Stromal cell of bone marrow (primary cell): Measurements from ENCODE around the gene EVI5L.
"Not testable (repeated sequence)": the region's sequence is repeated elsewhere in the genome, so short reads cannot be mapped to it uniquely, and the experiment has no call there.

Experiments
- DNase-seq: peaks from one replicate; pipeline ENCODE4 v3.0.0-alpha.2; 2012; ENCODE audit warnings: low read depth

Gene EVI5L

DNA sequence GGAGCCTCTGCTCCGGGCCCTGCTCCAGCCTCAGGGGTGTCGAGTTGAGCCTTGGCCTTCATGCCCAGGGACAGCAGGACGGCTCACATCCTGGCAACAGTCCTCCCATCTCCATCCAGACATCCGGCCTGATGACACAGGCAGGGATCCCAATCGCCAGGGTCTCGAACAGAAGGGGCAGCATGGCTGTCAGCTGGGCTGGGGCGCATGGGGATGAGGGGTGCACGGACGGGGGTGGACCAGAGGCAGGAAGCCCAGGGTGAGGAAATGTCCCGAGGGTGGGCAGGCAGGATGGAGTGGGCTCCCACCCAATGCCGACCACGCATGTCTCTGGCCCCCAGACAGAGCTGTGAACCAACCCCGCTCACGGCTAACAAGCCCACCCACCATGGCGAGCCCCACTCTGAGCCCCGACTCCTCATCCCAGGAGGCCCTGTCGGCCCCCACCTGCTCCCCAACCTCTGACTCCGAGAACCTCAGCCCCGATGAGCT, 16.2 kb downstream of the EVI5L start:
- no peak for DNase-seq

GRCh38 chr19:7847664-7848063, 17.6 kb downstream of the EVI5L start:
- DNase-seq = no peak

GRCh38 chr19:7848779-7849457, 18.9 kb downstream of the EVI5L start:
- DNase-seq = no peak

DNA sequence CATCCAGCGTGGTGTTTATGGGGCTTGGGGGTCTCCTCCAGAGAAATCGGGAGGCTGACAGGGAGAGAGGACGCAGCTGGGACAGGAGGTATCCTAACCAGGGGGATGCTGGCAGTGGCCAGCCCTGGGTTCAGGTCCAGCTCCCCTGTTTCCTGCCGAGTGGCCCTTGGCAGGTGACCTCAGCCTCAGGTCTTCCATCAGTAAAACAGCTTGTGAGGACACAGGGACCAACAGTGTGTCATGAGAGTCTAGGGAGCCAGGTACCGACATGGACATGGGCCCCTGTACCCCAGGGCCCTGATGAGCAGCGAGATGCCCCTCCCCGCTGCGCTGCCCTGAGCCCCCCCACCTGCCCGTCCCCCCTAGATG, 19.6 kb downstream of the EVI5L start:
- DNase-seq = no peak

DNA sequence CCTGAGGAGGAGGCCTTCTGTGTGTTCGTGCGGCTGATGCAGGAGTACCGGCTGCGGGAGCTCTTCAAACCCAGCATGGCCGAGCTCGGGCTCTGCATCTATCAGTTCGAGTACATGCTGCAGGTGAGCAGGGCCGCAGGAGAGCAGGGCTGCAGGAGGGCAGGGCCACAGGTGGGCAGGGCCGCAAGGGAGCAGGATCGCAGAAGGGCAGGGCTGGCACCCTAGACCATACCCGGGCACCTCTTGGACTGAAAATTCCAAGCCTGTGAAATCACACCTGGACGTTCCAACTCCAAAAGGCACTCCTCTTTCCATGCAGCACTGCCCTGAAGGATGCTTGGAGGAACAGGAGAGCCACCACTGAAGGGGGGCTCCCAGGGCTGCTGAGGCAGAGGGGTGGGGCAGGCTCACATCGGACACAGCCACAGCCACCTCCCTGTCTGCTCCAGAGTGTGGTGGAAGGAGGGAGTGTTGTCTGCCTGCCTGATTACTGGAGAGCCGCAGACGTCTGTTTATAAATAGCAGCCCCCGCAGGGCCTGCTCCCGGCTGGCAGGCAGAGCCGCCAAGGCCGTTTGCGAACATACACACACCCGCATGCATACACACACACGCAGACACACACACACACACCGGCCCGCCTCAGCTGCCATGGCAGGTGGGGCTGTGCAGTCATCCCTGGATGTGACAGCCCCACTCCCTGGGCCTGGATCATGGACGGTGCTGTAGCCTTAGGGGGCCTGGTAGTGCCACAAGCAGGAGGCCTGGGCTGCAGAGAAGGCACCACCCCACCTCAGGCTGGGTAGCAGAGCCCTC, 20.2 kb downstream of the EVI5L start:
- no peak for DNase-seq

- DNase-seq = no peak
Measured at GRCh38 chr19:7850945-7851622, 21.1 kb downstream of the EVI5L start.

DNA sequence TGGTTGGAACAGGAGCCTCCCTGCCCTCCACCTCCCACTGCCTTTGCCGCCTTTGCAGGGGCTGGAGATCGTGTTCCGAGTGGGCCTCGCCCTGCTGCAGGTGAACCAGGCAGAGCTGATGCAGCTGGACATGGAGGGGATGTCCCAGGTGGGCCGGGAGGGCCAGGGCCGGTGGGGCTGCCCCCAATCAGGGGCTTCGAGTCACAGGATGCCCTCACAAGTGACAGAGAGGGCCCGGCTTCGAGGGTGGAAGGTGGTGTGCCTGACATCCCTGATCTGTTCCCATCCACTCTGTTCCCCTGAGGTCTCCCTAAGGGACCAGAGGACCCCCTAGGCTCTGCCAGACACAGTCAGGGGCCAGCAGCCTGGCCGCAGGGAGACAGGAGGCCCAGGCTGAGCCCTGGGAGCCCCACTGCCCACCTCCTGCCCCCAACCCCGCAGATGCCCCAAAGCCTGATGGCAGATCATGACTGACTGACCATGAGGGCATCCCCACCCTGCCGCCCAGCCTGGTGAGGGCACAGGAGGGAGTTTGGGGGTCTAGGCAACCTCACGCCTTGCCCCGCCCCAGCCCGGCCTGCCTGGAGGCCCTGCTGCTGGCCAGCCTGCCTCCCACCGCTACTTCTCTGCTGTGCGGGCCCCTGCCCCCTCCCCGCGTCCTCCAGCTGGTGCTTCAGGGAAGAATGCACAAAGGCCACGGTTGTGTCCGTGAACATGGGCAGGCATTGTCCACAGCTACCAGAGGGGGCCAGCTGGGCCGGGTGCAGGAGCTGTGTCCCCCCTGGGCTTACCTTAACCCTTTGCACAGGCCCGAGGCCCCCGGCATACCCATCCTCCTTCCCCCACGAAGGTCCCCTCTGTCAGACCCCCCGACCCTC, 21.8 kb downstream of the EVI5L start:
- no peak for DNase-seq

DNA sequence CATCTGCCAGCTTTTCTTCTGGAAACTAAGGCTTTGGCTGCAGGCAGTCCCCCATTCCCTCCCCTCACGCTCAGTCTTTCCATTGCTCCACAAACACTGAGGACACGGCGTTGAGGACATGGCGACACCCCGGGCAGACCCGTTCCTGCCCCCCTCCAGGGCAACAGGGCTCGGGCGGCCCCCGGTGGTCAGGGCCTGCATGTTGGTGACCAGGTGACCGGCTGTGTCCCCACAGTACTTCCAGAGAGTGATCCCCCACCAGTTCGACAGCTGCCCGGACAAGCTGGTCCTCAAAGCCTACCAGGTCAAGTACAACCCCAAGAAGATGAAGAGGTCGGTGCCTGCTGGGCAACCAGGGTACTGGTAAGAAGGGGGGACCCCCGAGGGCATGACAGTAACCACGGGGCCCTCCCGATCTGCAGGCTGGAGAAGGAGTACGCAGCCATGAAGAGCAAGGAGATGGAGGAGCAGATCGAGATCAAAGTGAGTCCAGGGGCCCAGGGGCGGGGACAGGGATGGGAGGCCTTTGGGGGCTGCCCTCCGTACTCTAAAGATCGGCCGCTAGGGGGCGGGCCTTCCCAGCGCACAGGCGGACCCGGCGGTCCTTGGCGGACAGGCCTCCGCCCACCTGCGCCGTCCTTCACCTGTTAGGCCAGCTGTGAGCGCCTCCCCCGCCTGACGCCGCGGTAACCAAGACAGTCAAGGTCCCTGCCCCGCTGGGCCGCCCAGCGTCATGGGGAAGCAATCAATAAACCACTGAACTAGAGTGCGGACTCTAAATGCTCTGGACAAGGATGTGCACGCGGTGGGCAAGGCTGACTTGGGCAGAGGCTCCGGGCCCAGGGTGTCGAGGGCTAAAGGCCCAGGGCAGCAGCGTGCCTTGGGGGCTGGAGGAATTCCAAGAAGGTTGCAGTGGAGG, 23.1 kb downstream of the EVI5L start:
- no peak for DNase-seq

GRCh38 chr19:7853770-7854128, 23.7 kb downstream of the EVI5L start:
- no peak for DNase-seq

DNA sequence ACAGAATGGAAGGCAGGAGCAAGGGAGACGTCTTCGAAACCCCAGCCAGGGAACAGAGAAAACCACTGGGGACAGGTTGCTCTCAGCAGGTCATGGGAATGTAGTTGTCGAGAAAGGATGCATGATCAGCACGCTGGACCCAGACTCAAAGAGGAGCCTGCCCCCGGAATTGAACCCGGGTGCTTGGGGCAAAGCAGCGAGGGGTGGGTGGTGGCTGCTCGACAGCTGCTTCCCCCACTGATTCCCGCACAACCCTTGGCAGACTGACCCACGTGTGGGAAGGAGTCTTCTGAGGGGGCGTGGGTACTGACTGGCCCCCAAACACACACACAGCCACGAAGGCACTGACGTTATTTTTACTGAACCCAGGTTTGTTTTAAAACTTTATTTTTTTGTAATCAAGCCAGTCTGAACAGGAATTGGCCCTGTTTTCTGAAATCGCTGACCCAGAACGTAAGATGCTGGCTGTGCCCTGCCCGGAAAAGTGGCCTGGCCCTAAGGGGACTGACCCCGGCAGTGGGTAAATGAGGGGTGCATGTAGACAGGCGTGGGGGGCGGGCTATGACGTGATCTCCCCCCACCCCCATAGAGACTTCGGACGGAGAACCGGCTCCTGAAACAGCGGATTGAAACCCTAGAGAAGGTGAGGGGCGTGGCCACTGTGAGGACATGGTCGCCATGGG, 25.5 kb downstream of the EVI5L start:
- no peak for DNase-seq

GRCh38 chr19:7856109-7856591, 26.1 kb downstream of the EVI5L start:
- DNase-seq = no peak

GRCh38 chr19:7856679-7857663, 27.0 kb downstream of the EVI5L start:
- DNase-seq = no peak

DNA sequence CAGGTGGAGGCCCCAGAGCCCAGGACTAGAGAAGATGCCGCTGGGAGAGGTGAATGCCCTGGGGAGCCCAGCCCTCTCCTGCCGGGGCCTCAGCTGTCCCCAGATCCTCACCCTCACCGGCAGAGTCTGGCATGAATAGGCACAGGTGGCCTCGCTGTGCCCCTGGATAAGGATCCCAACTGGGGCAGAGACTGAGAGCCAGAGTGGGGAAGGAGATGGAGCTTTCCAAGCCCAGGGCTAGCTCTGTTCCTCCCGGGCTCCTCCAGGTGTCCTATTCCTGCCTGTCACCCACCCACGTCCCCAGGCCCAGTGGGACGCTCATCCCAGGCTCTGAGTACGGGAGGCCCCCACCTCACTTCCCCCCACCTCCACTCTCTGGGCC, 27.7 kb downstream of the EVI5L start:
- no peak for DNase-seq

DNA sequence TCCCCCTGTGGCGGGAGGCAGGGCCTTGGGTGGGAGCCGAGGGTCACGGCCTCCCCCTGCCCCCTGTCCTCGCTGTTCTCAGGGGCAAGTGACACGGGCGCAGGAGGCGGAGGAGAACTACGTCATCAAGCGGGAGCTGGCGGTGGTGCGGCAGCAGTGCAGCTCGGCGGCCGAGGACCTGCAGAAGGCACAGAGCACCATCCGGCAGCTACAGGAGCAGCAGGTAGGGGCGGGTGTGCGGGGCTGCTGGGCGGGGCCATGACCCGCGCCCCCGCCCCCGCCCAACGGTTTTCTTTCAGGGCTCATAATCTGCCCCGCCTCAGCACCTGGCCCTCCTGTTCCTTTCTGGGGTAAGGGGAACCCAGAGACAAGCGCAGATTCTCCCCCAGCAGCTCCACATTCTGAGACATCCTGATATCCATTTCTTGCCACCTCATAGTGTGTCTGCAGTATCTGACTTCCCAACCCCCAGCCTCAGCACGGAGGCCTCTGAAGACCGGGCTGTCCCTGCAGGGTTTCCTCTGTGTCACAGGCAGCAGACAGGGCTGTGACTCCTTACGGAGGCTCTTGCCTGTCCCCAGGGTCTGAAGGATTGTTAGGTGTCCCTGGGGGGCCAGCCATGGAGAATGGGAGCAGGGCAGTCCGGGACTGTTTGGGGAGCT, 28.2 kb downstream of the EVI5L start:
- DNase-seq = no peak

- DNase-seq = not testable (repeated sequence)
Measured at GRCh38 chr19:7859087-7859486, 29.1 kb downstream of the EVI5L start.

DNA sequence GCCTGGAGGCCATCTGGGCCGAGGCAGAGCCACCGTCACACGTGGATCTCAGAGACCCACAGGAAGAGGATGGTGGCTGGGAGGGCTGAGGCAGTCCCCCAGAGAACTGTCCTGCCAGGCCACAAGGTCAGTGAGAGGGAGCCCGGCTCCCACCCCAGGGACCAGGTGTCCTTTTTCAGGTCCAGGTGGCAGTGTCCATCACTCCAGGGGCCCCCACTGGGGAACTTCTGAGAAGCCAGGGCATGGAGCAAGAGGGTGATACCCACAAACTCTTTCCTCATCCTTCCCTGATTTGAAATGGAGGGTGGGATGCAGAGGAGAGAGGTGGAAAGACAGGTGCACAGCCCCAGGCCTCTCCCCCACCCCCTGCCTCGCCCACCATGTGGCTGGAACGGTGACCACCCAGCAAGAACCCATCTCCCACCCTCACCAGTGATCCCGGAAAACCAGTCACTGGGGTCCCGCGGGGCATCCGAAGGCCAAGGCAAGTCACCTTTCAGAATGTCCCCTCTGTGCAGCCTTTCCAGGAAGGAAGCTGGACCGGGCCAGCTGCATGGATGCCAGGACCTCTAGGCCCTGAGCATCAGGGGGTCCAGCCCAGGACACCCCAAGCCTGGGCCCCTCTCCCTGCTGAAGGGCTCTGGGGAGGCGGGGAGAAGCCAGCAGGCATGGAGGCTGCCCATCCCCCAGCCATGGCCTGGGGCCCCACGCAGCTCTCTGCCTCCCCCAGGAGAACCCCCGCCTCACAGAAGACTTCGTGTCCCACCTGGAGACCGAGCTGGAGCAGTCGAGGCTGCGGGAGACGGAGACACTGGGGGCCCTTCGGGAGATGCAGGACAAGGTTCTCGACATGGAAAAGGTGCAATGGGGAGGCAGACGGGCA, 30.1 kb downstream of the EVI5L start:
- no peak for DNase-seq
